ENCODE measurements around the gene KCTD21. TPM values are rescaled to one million over a fixed set of nuclear protein-coding genes. Genes with fewer than 3 reads are reported as not detected.

KCTD21 gene
- total and polyA plus RNA-seq, 2 donors (not counting 1 experiment from before 2014, with no cell fraction given), result 4.3 to 8.0 TPM

- DNase-seq, result no peak
- H3K36me3 ChIP-seq (replicated peaks in 1 of 2; ENCODE audit: control extremely low read depth in 1 of 2, control insufficient read depth in 1 of 2, extremely low read depth in 1 of 2, insufficient read depth in 2 of 2, low read length in 1 of 2), result peaks cover 0 to 4% of the 10 kb centered on the region in 2 experiments
- Mint-ChIP-seq H3K4me1 (peaks cover 18% of the 10 kb centered on the region), H3K9me3 (ENCODE audit: insufficient read depth) (no peaks in the 10 kb centered on the region), H3K27ac (no peak overlapping the region), H3K27me3 (no peaks in the 10 kb centered on the region), H3K4me3 (no peak overlapping the region)
- H2AFZ ChIP-seq (ENCODE audit: insufficient read depth, low read depth, low read length, poor library complexity, severe bottlenecking), result no peak overlapping the region
- POLR2A ChIA-PET, result no interaction called here
- TF ChIP-seq CTCF (IDR thresholded peaks at IDR 0.05), result no peak
- no peak for TF ChIP-seq EZH2 (IDR thresholded peaks at IDR 0.05; ENCODE audit: borderline replicate concordance, insufficient read depth, low read depth, low read length, poor library complexity, severe bottlenecking)
- H3K27ac ChIP-seq (ENCODE audit: low read length in 2 of 2), result no peak overlapping the region
- WGBS (ENCODE audit: insufficient coverage), result 87% methylated on average over 9 of the region's 9 CpGs
- H3K79me2 ChIP-seq (ENCODE audit: control insufficient read depth, insufficient read depth, low read length), result no peaks in the 10 kb centered on the region
- no peaks in the 10 kb centered on the region for H4K20me1 ChIP-seq (ENCODE audit: control insufficient read depth, insufficient read depth, low read length, poor library complexity, severe bottlenecking)
- no peak for ATAC-seq (ENCODE audit: low read depth)
- no peak overlapping the region for H3K4me3 ChIP-seq (ENCODE audit: control extremely low read depth in 1 of 5, extremely low read depth in 1 of 5, insufficient read depth in 1 of 5, low read depth in 2 of 5, low read length in 4 of 5)
- H3K4me1 ChIP-seq (ENCODE audit: control insufficient read depth in 2 of 2, insufficient read depth in 2 of 2, low read length in 2 of 2), result peaks cover 14 to 15% of the 10 kb centered on the region in 2 donors
- no peaks in the 10 kb centered on the region for H3K27me3 ChIP-seq (replicated peaks in 1 of 4; ENCODE audit: control extremely low read depth in 1 of 4, control insufficient read depth in 3 of 4, insufficient read depth in 4 of 4, low read length in 3 of 4)
- CTCF ChIA-PET, result interaction anchor here (1.3 kb wide), 1 partner anchor 17 kb away, joined by 3 read pairs; no protein-coding TSS in a partner anchor
- intact Hi-C loops (cut with micrococcal nuclease), result no loop called here
- H3K9me3 ChIP-seq (ENCODE audit: control extremely low read depth in 1 of 3, control insufficient read depth in 2 of 3, insufficient read depth in 1 of 3, low read length in 2 of 3), result peaks cover 0 to 3% (median 0%) of the 10 kb centered on the region in 3 donors
- no peak overlapping the region for H3K9ac ChIP-seq (ENCODE audit: low read length)
- no peak overlapping the region for H3K4me2 ChIP-seq (replicated peaks; ENCODE audit: low read depth, low read length, poor library complexity, severe bottlenecking)
These were observed 12.8 kb upstream of the KCTD21 start for GRCh38 chr11:78201096-78201818.

- Histone ChIP-seq H3K9me3 (ENCODE audit: control extremely low read depth in 1 of 3, control insufficient read depth in 2 of 3, insufficient read depth in 1 of 3, low read length in 2 of 3) (peaks cover 0 to 3% (median 0%) of the 10 kb centered on the region in 3 donors), H3K36me3 (replicated peaks in 1 of 2; ENCODE audit: control extremely low read depth in 1 of 2, control insufficient read depth in 1 of 2, extremely low read depth in 1 of 2, insufficient read depth in 2 of 2, low read length in 1 of 2) (peaks cover 0 to 4% of the 10 kb centered on the region in 2 experiments), H3K4me2 (replicated peaks; ENCODE audit: low read depth, low read length, poor library complexity, severe bottlenecking) (no peak overlapping the region), H3K9ac (ENCODE audit: low read length) (no peak overlapping the region), H2AFZ (ENCODE audit: insufficient read depth, low read depth, low read length, poor library complexity, severe bottlenecking) (no peak overlapping the region), H4K20me1 (ENCODE audit: control insufficient read depth, insufficient read depth, low read length, poor library complexity, severe bottlenecking) (no peaks in the 10 kb centered on the region), H3K4me1 (ENCODE audit: control insufficient read depth in 2 of 2, insufficient read depth in 2 of 2, low read length in 2 of 2) (peaks cover 14 to 15% of the 10 kb centered on the region in 2 donors), H3K79me2 (ENCODE audit: control insufficient read depth, insufficient read depth, low read length) (no peaks in the 10 kb centered on the region), H3K4me3 (ENCODE audit: control extremely low read depth in 1 of 5, extremely low read depth in 1 of 5, insufficient read depth in 1 of 5, low read depth in 2 of 5, low read length in 4 of 5) (no peak overlapping the region), H3K27ac (ENCODE audit: low read length in 2 of 2) (no peak overlapping the region), H3K27me3 (replicated peaks in 1 of 4; ENCODE audit: control extremely low read depth in 1 of 4, control insufficient read depth in 3 of 4, insufficient read depth in 4 of 4, low read length in 3 of 4) (no peaks in the 10 kb centered on the region)
- CTCF ChIA-PET, result interaction anchor here (1.3 kb wide), 1 partner anchor 17 kb away, joined by 3 read pairs; no protein-coding TSS in a partner anchor
- Mint-ChIP-seq H3K27me3 (no peaks in the 10 kb centered on the region), H3K4me1 (peaks cover 18% of the 10 kb centered on the region), H3K27ac (no peak overlapping the region), H3K4me3 (no peak overlapping the region), H3K9me3 (ENCODE audit: insufficient read depth) (no peaks in the 10 kb centered on the region)
- TF ChIP-seq CTCF (IDR thresholded peaks at IDR 0.05), result no peak
- TF ChIP-seq EZH2 (IDR thresholded peaks at IDR 0.05; ENCODE audit: borderline replicate concordance, insufficient read depth, low read depth, low read length, poor library complexity, severe bottlenecking), result no peak
- ATAC-seq (ENCODE audit: low read depth) (no peak), DNase-seq (no peak)
- intact Hi-C loops (cut with micrococcal nuclease), result no loop called here
- 98% methylated on average over 13 of the region's 13 CpGs for WGBS (ENCODE audit: insufficient coverage)
- POLR2A ChIA-PET, result no interaction called here
These were observed 12.1 kb upstream of the KCTD21 start for GRCh38 chr11:78200553-78200952.
